Right lobe of liver (tissue), 6 donors: Measurements from ENCODE around the gene DSG3. TPM values are rescaled to one million over a fixed set of nuclear protein-coding genes. Genes with fewer than 3 reads are reported as not detected.

ENCODE experiments used
- ATAC-seq, 4 donors: fragments of 200-7000 bp; cut with Tn5 transposase; one replicate each; pipeline ENCODE4 v1.9.1; 2020; ENCODE audit warnings: mild to moderate bottlenecking in 4 of 4, moderate library complexity in 4 of 4
- DNase-seq, 3 donors: peaks; one replicate each; pipeline ENCODE4 v3.0.0-alpha.2; 2020
- H3K27ac ChIP-seq, 3 donors: fragments of 200-600 bp; one replicate each; pipeline ENCODE4 v1.8.0; 2022
- H3K27me3 ChIP-seq, 2 donors: fragments of 200-600 bp; one replicate each; pipeline ENCODE4 v1.8.0; 2022
- H3K36me3 ChIP-seq, 4 donors: fragments of 200-600 bp; sonication (generic) in 1 of 4; one replicate each; pipeline versions ENCODE4 v1.5.1 to v1.8.0; 2017 to 2022; ENCODE audit warnings: control low read depth in 1 of 4
- H3K4me1 ChIP-seq, 4 donors: fragments of 200-600 bp; sonication (generic) in 1 of 4; one replicate each; pipeline versions ENCODE4 v1.5.1 to v1.8.0; 2017 to 2022; ENCODE audit warnings: control low read depth in 1 of 4
- H3K4me3 ChIP-seq, 3 donors: fragments of 200-600 bp; one replicate each; pipeline ENCODE4 v1.8.0; 2022
- H3K9me3 ChIP-seq, 4 donors: fragments of 200-600 bp; sonication (generic) in 1 of 4; one replicate each; pipeline versions ENCODE4 v1.5.1 to v1.8.0; 2017 to 2022; ENCODE audit warnings: control low read depth in 1 of 4
- CTCF ChIP-seq, 4 donors: fragments of 200-600 bp in 3 of 4; fragments of 450-650 bp in 1 of 4; IDR thresholded peaks; one replicate each; pipeline versions ENCODE4 v1.5.1 to v1.8.0; 2016 to 2022; ENCODE audit warnings: antibody characterized with exemption in 4 of 4, mild to moderate bottlenecking in 2 of 4
- POLR2A ChIP-seq: fragments of 450-650 bp; IDR thresholded peaks from one replicate; pipeline ENCODE4 v1.6.1; 2017; ENCODE audit warnings: antibody characterized with exemption, mild to moderate bottlenecking
- WGBS: methylation state at CpG from one replicate; pipeline ENCODE4 v1.1.6; 2018; ENCODE audit warnings: low coverage, low lambda C conversion rate; ENCODE audit not compliant: insufficient coverage; ENCODE audit errors: missing lambda C conversion rate; 5-methylcytosine and 5-hydroxymethylcytosine counted together
- intact Hi-C, 2 donors: fragments of 100-400 bp; cut with DNase I; formaldehyde crosslinking; loops; one replicate each; pipeline versions ENCODE4 v1.11.2 to v1.14.1; 2022
- total RNA-seq, 6 experiments: library from RNA; depleted of rRNA in 2 of 6; stranded (reverse); fragments of >200 nt in 2 of 6; fragmentation: NEBNext Ultra II Directional in 3 of 6; extraction: Animal tissue kit (Norgen Biotek cat#: 25700) in 3 of 6; gene quantifications; one replicate each; pipeline versions ENCODE4 v1.1.0 to v1.2.4, GENCODE V29; 2016 to 2023
- donor health status: DM: no; HTN: yes; CAD: no.
- donor health status: DM: no; HTN: no; CAD: no.
- donor health status: DM: no; HTN: no; CAD: no.
- donor health status: DM: no; HTN: yes; CAD: no.
- donor health status: DM: no; HTN: yes; CAD: no.

The DSG3 gene
- total RNA-seq, 6 experiments from 2014 or later: 0.09 TPM; not detected in 5

GRCh38 chr18:31489311-31489710, 41.8 kb downstream of the DSG3 start:
- no peak overlapping the region for H3K27ac ChIP-seq
- H3K9me3 ChIP-seq: no peaks in the 10 kb centered on the region
- TF ChIP-seq POLR2A: no peak
- no peak for TF ChIP-seq CTCF (IDR thresholded peaks at IDR 0.05)
- ATAC-seq (no peak), DNase-seq (no peak)
- intact Hi-C loops: no loop called here
- no peaks in the 10 kb centered on the region for H3K27me3 ChIP-seq
- no peaks in the 10 kb centered on the region for H3K36me3 ChIP-seq
- no peaks in the 10 kb centered on the region for H3K4me1 ChIP-seq
- WGBS: 100% methylated on average over 1 of the region's 1 CpG
- H3K4me3 ChIP-seq: no peak overlapping the region

- H3K27ac ChIP-seq: no peak overlapping the region
Observed at GRCh38 chr18:31490387-31490786, 42.8 kb downstream of the DSG3 start.

GRCh38 chr18:31490833-31491232, 43.3 kb downstream of the DSG3 start:
- H3K36me3 ChIP-seq: no peaks in the 10 kb centered on the region
- TF ChIP-seq CTCF (IDR thresholded peaks at IDR 0.05): no peak
- TF ChIP-seq POLR2A: no peak
- DNase-seq (no peak), ATAC-seq (peak in 1 of 4 donors; percentile 44)
- intact Hi-C loops: no loop called here
- H3K27me3 ChIP-seq: no peaks in the 10 kb centered on the region
- no peaks in the 10 kb centered on the region for H3K9me3 ChIP-seq
- no peak overlapping the region for H3K4me3 ChIP-seq
- no peak overlapping the region for H3K27ac ChIP-seq
- H3K4me1 ChIP-seq: no peaks in the 10 kb centered on the region

More at GRCh38 chr18:31490387-31490786, 42.8 kb downstream of the DSG3 start:
- intact Hi-C loops: no loop called here
- no peak for TF ChIP-seq POLR2A
- TF ChIP-seq CTCF (IDR thresholded peaks at IDR 0.05): no peak
- no peaks in the 10 kb centered on the region for H3K36me3 ChIP-seq
- DNase-seq (no peak), ATAC-seq (peak in 1 of 4 donors; percentile 50)
- no peaks in the 10 kb centered on the region for H3K9me3 ChIP-seq
- H3K4me1 ChIP-seq: no peaks in the 10 kb centered on the region
- 60% methylated on average over 1 of the region's 1 CpG for WGBS
- no peak overlapping the region for H3K4me3 ChIP-seq
- no peaks in the 10 kb centered on the region for H3K27me3 ChIP-seq

GRCh38 chr18:31491586-31491985, 44.0 kb downstream of the DSG3 start:
- Histone ChIP-seq H3K27ac (no peak overlapping the region), H3K4me1 (no peaks in the 10 kb centered on the region), H3K4me3 (no peak overlapping the region), H3K36me3 (no peaks in the 10 kb centered on the region), H3K9me3 (no peaks in the 10 kb centered on the region), H3K27me3 (no peaks in the 10 kb centered on the region)
- TF ChIP-seq CTCF (IDR thresholded peaks at IDR 0.05) (no peak), POLR2A (no peak)
- intact Hi-C loops: no loop called here
- ATAC-seq (no peak), DNase-seq (no peak)

- ATAC-seq: no peak
- no peak overlapping the region for H3K27ac ChIP-seq
- intact Hi-C loops: no loop called here
- WGBS: 90% methylated on average over 7 of the region's 9 CpGs
- H3K4me3 ChIP-seq: no peak overlapping the region
- DNase-seq: no peak
- no peak for TF ChIP-seq POLR2A
- no peak for TF ChIP-seq CTCF (IDR thresholded peaks at IDR 0.05)
- no peaks in the 10 kb centered on the region for H3K36me3 ChIP-seq
- no peaks in the 10 kb centered on the region for H3K4me1 ChIP-seq
- no peaks in the 10 kb centered on the region for H3K27me3 ChIP-seq
- H3K9me3 ChIP-seq: no peaks in the 10 kb centered on the region
Observed at GRCh38 chr18:31492671-31493070, 45.1 kb downstream of the DSG3 start.
